NCI-H1436 (cell line): ENCODE results near the gene DIS3L2.
"Not testable (repeated sequence)": the region's sequence is repeated elsewhere in the genome, so short reads cannot be mapped to it uniquely, and the experiment has no call there.

Experiments used
- DNase-seq: peaks from one replicate; lab custom pipeline; 2025; lab: John Stamatoyannopoulos, UW

The DIS3L2 gene

DNA sequence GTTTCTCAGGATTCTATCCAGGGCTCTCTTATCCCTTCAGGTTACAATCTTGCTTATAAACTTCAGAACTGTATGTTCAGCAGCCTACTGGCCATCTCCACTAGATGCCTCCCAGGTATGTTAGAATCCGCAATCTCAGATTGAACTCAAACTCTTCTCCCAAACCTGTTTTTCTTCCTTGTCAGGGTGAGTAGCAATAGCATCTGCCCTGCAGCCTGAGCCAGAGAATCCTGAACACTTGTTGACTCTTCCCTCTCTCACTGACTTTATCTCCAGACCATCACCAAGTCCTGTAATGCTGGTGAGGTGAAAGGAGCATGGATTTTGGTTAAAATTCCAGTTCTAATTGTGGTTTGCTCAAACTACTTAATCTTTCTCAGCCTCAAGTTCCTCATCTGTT lies 334.5 kb downstream of the DIS3L2 start:
- DNase-seq, result no peak

DNA sequence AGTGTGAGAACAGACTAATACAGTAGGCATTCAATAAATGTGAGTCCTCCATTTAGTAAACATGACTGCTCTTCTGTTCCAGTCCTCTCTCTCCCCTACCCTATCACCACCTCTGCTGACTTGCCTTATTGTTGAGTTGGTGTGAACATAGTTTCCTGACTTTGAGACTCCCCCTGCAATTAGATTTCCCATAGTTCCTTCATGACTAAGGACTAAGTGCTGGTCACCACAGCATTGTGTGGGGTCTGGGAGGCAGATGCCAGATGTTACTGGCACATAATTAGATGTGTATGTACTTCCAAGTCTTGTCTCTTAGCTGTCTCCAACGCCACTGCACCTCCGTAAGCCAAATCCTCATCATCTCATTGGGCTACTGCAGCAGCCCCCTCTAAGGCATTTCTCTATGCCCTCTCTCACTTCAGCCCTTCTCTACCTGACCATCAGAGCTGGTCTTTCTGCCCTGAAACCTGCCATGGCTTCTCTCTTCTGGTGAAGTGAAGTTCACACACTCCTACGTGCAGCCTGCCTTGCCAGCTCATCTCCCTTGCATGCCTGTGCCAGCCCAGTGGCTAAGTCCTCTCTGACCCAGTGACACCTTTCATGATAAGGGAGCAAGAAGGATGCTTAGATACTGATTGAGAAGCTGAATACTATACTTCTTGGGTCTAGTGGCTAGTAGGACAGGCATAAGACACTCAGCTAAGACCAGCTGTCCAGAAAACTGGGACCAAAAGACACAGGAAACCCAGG lies 335.4 kb downstream of the DIS3L2 start:
- DNase-seq, result no peak

DNA sequence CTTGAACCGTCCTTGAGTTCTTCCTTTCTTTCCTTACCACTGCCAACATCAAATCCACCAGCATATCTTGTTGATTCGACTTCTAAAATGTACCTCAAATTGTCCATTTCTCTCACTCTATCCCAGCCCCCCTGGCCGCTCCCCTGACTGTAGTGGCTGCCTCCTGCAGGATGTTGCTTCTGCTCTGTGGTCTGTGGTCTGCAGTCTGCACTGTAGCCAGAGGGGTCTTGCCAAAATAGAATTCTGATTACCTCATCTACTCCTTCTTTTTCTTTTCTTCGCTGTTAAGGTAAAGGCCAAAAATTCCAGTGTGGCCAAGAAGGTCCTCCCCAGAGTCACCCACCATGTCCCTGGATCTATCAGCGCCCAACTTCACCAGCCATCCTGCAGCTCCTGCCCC lies 337.6 kb downstream of the DIS3L2 start:
- no peak for DNase-seq

DNA sequence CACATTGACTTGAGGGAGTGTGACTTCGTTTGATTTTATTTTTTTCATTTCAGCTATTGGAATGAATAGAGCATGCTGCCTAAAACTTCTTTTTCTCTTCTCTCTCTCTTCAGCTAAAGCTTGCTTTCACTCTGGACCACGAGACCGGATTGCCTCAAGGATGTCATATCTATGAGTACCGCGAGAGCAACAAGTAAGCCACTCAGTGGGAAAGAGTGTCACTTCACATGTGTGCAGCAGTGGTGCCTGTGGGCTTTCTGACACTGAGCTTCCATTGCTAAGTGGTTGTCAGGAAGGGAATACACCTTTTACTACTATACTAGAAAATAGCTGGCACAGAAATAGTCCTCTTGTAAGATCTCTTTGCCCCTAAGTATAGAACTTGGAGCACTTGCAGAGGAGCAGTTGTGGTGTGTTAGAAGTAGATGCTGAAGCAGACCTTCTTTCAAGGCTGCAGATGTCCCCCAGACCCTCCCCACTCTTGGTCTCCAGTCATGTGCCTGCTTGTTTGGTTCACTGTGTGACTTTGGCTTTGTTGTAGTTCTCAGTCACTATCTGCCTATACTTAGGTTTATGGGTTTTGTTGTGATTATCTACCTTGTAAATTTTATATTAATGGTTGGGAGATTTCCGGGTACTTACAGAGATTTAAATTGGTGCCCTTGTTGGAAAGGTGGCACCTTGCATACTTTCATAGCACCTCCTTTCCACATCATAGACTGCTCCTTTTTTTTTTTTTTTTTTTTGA lies 338.6 kb downstream of the DIS3L2 start:
- no peak for DNase-seq

DNA sequence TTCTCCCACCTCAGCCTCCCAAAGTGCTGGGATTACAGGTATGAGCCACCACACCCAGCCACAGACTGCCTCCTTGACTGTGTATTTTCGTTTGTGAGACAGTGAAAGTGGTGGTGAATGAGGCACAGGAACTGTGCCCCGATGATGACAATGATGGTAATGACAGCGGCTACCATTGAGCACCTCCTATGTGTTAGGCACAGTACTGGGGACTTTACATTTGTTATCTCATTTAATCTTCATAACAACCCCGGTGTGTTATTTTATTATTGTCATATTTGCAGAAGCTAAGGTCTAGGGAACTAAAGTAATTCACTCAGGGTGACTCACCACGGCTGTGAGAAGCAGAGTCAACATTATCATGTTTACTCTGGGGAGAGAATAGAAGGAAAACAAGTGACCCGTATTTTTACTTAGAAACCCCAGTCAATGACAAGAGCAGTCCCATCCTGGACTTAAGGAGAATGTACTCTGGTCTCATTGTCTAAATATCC lies 339.4 kb downstream of the DIS3L2 start:
- DNase-seq, result no peak

DNA sequence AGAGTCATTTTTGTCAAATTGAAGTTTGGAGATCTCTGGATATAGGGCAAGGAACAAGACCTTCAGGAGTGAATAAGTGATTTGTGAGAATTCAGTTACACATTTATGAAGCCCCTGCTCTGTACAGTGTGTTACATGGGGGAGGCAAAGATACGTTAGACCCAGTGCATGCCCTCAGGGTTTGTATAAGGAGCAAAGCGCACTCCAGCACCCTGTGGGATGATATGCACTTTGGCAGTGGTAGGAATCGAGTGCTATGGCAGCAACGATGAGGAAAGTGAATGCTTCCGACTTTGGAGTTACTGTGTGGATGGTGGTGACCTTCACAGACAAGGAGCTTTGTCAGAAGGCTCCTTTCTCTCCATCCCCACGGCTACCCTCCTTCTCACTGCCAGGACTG lies 342.7 kb downstream of the DIS3L2 start:
- DNase-seq, result no peak

DNA sequence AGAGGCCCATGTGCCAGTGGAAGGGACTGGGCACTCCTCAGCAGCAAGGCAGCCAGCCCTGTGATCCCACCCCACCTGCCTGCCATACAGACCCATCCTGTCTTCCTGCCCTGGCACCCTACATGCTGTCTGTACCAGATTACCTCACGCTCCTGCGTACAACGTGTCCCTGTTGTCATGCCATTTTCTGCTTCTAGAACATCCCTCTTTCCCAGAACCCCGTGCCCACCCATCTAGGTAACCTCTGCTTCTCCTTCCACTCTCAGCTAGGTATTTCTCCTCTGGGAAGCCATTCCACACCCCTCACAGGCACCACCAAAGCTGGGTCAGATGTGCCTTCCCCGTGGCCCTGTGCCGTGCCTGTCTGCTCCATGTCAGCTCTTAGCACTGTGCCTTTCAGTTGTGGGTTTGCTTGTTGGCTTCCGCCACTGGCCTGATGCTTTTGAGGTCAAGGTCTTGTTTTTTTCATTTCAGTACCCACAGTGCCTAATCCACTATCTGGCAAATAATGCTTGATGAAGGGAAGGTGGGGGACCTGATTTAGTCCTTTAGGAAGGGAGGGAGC lies 345.3 kb downstream of the DIS3L2 start:
- no peak for DNase-seq

DNA sequence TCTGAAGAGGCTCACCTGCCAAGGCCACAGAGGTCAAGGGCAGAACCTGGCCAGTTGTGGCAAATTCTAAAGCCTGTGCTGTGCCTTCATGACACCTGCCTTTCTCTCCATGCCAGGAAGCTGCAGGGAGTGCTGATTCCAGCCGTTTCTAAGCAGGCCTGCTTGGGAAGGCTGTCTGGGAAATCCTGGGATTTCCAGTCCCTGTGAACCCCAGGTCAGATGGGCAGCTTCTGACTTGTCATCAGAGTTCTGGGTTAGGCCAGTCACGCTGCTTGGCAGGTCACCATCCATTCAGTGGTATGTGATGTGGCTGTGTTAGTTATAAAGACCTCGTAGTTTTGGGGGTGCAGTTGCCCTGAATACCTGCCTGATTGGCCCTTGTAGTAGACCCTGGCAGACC lies 346.3 kb downstream of the DIS3L2 start:
- no peak for DNase-seq

DNA sequence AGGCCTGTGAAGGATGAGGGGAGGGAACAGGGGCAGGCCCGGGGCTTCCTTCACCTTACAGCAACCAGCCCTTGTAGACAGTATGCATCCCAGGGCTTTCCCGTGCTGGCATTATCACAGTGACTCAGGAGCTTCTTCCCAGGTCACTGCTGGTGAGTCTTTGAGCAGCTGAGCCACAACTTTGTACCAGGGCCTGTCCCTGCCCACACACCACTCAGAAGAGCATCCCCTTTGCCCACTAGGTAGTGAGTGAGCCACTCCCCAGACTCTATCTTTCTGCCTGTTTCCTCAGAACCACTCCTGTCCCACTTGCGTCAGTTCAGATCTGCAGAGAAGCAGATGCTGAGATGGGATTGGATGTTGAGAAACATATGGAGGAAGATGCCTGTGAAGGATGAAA lies 347.5 kb downstream of the DIS3L2 start:
- no peak for DNase-seq

DNA sequence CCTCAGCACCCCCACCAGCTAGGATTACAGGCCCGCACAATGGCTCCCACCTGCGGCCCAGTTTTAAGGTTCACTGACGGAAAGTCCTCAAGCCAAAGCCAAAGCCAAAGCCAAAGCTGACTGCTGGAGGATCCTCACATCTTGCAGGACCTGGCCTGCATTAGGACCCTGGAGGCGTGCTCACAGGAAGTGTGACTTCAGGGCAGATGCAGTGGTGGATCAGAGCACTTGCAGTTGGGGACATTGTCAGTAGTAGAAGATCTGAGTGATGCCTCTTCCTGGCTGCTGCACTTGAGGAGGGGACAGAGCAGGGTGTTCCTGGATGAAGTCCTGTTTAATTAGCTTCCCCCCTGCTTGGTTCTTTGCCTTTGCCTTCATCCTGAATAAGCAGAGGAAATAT lies 348.1 kb downstream of the DIS3L2 start:
- DNase-seq, result no peak

DNA sequence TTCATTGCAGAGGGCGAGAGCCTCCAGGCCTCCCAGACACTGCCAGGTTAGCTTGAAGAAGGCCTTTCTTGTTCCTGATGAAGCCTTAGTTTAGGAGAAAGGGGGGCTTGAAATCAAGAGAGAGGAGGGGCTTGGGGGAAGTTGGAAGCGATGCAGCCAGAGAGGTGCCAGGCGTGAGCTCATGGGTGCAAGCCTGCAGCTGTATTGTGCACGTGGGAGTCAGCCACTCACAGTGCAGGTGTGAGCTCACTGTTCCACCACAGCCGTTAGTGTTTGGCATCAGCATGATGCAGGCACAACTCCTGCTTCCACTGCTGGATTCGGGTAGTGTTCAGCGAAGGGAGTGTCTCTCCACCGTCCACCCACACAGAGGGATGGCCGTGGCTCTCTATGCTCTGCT lies 348.6 kb downstream of the DIS3L2 start:
- no peak for DNase-seq

DNA sequence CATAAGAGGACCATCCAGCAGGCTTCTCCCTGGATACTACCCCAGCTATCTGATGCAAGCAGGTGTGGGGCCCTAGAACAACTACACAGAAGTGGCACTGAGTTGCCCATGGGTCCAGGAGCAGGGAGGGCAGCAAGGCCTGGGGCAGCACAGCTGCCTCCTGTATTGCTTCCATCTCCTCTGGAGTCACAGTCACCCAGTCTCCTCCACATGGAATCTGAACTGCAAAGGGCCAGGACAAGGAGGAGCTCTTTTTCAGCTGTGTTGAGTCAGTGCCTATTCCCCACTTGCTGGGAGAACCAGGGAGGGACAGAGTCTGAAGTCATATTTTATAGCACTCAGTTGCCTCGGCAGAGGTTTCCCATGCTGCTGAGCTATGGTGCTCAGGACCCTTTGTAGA lies 349.2 kb downstream of the DIS3L2 start:
- no peak for DNase-seq

DNA sequence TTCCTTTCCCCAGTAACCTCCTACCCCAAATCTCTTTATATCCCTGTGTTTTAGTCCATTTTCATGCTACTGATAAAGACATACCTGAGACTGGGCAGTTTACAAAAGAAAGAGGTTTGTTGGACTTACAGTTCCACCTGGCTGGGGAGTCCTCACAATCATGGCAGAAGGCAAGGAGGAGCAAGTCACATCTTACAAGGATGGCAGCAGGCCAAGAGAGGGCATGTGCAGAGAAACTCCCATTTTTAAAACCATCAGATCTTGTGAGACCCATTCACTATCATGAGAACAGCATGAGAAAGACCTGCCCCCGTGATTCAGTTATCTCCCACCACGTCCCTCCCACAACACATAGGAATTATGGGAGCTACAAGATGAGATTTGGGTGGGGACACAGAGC lies 352.1 kb downstream of the DIS3L2 start:
- not testable (repeated sequence) for DNase-seq

DNA sequence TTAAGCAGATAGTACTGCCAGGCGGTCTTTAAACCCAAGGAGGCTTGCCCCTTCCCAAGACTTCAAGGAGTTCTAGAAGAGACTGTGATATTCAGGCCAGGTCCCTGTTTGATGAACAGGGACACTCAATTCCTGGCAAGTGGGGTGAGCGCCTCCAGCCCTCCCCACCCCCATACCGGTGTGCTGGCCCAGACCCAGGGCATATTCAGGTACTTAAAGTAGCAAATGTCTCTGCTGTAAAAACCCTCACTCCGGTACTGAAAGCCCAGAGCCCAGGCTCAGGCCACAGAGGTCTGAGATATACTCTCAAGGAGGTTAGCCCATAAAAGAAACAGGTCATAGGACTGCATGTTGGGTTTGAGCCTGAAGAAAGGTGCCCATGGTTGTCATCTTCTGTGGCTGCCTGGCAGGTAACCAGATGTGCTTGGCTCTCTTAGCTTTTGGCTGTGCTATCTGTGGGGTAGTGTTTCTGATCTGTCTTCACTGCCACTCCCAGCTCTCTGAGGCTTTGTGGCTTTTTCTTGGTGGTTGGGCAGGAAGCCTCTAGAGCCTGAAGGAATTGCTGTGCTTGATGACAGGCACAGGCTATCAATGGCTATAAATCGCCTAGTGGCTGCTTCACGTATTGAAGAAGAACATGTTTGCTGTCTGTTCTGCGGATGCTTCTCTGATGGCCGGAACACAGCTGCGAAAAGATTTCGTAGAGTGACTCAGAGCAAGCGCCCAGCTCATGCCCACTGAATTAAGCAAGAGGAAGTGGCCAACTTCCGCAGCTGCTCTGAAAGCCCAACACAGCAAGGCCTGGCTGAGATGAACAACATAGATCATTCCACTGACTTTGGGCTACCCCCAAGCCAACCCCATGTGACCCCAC lies 353.8 kb downstream of the DIS3L2 start:
- no peak for DNase-seq

DNA sequence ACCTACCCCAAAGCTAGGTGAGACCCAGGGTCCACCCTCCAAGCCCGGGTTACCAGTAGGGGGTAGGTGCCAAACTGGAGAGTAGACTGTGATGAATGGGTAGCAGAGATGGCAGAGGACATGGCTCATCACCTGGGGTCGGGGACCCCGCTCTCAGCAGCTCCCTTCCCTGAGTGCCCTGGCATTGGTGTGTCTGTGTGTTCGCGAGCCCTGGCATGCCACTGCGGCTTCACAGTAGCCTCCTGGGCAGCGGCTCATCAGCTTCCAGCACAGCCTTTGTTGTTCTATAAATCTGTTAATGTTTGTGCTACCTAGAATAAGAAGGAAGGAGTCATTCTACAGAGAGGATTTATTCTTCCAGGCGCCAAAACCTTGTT lies 354.4 kb downstream of the DIS3L2 start:
- DNase-seq, result no peak

DNA sequence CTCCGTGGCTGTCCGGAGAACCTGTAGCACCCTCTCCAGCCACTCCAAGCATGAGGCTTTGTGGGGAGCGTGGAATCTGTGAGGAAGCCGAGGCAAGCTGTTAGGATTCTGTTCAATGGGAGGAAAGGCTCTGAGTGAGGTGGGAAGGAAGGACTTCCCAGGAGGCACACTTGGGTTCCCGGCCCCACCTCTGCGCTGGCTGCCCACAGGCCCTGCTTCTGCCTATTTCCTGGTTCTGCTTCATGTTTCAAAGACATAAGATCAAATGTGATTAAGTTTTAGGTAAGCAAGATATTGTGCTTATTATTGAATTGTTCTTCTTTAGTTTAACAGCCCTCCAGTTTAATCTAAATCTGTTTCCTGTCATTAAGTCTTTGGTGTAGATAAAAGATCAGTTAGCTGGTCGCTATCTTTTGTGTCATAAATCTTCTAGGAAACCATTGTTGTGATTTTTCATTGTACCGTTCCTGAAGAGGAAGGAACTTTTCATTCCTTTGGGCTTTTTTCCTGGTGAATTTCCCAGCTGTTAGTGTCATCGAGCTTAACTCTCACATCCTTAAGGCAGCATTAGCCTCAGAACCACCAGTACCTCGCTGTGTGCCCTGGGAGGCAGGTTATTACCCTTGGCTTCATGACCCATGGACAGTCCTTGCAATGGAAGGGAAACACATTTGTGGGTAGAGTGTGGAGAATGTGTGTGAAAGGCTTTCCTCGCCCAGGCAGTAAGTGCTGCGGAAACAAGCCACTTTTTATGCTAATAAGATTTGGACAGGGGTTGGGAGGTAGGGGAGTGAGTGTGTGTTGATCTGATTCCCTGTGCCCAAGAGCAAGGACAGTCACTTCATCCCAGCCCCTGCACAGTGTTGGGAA lies 355.2 kb downstream of the DIS3L2 start:
- no peak for DNase-seq

DNA sequence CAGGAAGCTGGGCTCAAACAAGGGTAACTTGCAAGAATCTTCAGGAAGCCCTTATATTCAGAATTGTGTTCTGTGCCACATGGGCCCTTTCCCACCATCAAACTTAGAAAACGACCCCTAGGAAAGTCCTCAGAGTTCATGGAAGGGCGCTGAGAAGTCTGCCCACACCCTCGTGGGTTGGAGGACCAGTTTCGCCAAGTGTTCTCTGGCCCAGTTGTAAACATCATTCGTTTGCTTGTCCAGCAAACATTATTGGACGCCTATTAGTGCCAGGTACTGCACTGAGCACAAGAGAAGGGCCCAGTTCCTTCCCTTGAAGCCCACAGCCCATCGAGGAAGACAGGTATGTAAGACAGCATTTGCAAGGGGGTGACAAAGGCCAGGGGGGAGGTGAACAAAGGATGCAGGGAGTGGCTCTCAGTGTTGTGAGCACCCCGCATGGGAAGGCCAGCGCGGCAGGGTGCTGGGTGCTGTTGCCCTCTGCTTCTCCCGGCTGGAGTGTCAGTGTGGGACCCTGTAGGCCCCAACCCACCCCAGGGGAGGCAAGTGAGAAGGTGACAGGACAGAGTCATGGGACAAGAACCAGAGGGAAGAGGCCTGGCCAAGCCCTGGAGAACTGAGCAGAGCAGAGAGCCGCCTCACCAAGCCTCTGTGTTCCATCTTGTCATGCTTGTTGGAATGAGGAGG lies 356.8 kb downstream of the DIS3L2 start:
- no peak for DNase-seq

DNA sequence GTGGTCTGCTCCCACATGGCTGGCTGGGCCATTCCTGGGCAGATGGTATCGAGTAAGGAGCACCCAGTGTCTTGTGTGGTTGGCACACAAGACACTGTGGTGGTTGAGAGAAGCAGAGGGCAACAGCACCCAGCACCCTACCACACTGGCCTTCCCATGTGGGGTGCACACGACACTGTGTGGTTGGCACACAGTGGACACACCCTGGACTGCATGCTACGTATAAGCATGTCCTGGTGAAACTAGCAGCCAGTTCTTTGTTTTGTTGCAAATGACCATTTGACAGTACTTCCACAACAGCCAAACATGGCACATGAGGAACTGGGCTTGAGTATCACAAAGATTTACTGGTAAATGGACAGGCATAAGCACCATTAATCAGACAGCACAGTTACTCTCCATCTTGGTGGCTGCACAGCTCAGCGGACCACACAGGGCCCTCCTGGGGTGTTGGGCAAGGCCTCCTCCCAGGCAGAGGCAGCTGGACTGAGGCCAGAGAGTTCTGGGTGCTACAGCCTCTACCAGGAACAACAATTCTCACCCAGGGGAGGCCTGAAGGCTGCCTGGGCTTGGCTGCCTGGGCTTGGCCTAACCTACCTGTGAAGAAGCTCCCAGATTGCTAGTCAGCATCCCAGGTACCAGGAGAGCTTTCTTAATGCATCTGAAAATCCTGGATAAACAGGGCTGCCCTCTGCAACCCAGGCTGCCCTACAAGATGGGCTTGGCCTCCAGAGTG lies 357.7 kb downstream of the DIS3L2 start:
- no peak for DNase-seq

DNA sequence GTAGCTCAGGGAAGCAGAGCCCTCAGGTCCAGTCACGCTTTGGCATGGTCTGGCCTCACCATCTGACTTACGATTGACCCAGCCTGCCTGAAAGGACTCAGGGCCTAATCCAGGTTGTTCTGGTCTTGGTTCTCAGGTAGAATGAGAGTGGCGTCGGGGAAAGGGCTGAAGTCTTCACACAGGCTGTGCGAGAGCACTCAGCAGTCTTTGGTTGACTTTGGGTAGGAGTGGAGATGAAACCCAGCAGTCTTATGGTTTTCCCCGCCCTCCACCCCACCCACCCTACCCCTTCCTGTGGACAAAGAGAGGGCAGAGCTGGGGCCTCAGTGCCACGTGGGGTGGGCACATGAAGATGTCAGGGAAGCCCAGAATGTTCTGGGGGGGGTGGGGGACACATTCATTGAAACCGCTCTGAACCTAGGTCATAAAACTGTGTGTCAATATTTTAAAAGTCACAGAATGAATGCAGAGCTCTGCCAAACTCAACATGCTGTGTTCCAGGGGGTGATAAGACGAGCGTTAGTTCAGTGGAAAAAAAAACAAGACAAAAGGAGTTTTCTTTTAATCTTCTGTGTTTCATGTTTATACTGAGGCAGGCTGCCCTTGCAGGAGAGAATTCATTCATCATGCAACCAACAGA lies 358.4 kb downstream of the DIS3L2 start:
- DNase-seq, result no peak

DNA sequence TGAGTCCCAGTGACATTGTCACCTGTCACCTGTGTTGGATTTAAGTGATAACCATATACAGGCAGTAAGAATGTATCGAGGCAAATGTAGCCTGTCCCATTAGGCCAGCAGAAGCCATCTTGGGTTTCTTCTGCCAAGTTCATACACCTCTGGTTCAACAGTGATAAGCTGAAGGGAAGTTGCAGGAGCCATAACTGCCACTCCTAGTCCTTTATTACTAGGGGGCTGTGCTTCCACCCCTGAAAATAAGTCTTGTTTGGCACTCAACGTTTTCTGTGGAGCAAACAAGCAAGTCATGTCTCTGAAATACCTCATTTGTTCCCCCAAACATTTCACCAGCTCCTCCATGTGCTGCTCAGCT lies 358.9 kb downstream of the DIS3L2 start:
- DNase-seq, result no peak
